Lower leg skin (tissue), 3 donors: ENCODE measurements around the gene ADPRM.

Source experiments
- CTCF ChIP-seq, 3 donors: fragments of 450-650 bp; IDR thresholded peaks; one replicate each; pipeline ENCODE4 v1.5.1; 2016; ENCODE audit warnings: antibody characterized with exemption in 3 of 3, mild to moderate bottlenecking in 3 of 3, moderate library complexity in 2 of 3
- POLR2A ChIP-seq, 2 donors: fragments of 450-650 bp; IDR thresholded peaks; one replicate each; pipeline ENCODE4 v1.6.1; 2016 to 2017; ENCODE audit warnings: antibody characterized with exemption in 2 of 2, mild to moderate bottlenecking in 1 of 2, moderate library complexity in 1 of 2

GRCh38 chr17:10661437-10661836 lies 36.0 kb upstream of the ADPRM start:
- TF ChIP-seq CTCF (IDR thresholded peaks at IDR 0.05) (no peak), POLR2A (IDR thresholded peaks at IDR 0.05) (no peak)
